Prostate gland (tissue), 2 donors: ENCODE results near the gene CPD. TPM values are rescaled to one million over a fixed set of nuclear protein-coding genes. Genes with fewer than 3 reads are reported as not detected.

Experiments
- DNase-seq: peaks from one replicate; pipeline ENCODE4 v3.0.0-alpha.2; 2019; ENCODE audit warnings: low spot score
- H3K27ac ChIP-seq, 2 donors: fragments of 200-600 bp; sonication (generic); 2 replicates each; pipeline ENCODE4 v1.5.1; 2017 to 2019
- H3K27me3 ChIP-seq: fragments of 200-600 bp; sonication (generic); replicated peaks from 2 replicates; pipeline ENCODE4 v1.5.1; 2019; ENCODE audit not compliant: insufficient read depth
- H3K36me3 ChIP-seq, 2 donors: fragments of 200-600 bp; sonication (generic); 1 replicate in 1 of 2; 2 replicates in 1 of 2; pipeline versions ENCODE4 v1.5.1 to v1.8.1; 2017 to 2019
- H3K4me1 ChIP-seq: fragments of 200-600 bp; sonication (generic); replicated peaks from 2 replicates; pipeline ENCODE4 v1.5.1; 2019
- H3K4me3 ChIP-seq, 2 donors: fragments of 200-600 bp; sonication (generic); 2 replicates each; pipeline ENCODE4 v1.5.1; 2017 to 2019
- H3K9me3 ChIP-seq: fragments of 200-600 bp; sonication (generic); 2 replicates; pipeline ENCODE4 v1.5.1; 2017
- CTCF ChIP-seq, 4 experiments: fragments of 200-600 bp in 2 of 4; fragments of 450-650 bp in 2 of 4; sonication (generic) in 2 of 4; IDR thresholded peaks; 1 replicate in 3 of 4; 2 replicates in 1 of 4; pipeline ENCODE4 v1.5.1; 2016 to 2019; ENCODE audit warnings: antibody characterized with exemption in 4 of 4, mild to moderate bottlenecking in 2 of 4, moderate library complexity in 2 of 4
- POLR2A ChIP-seq: fragments of 450-650 bp; IDR thresholded peaks from one replicate; pipeline ENCODE4 v1.6.1; 2016; ENCODE audit warnings: antibody characterized with exemption, mild to moderate bottlenecking
- POLR2AphosphoS5 ChIP-seq: sonication (generic); formaldehyde crosslinking; IDR thresholded peaks from one replicate; pipeline ENCODE4 v1.6.1; 2017; ENCODE audit warnings: antibody characterized with exemption
- WGBS: methylation state at CpG from one replicate; pipeline ENCODE4 v1.1.5; 2018; 5-methylcytosine and 5-hydroxymethylcytosine counted together
- intact Hi-C: fragments of 100-400 bp; cut with DNase I; formaldehyde crosslinking; loops from one replicate; pipeline ENCODE4 v1.14.2; 2022
- total RNA-seq, 2 donors: library from RNA; depleted of rRNA; stranded (reverse); fragments of >200 nt; gene quantifications; one replicate each; pipeline ENCODE4 v1.1.0, GENCODE V29; 2016

The CPD gene
- total RNA-seq, 2 donors from 2014 or later = 102 to 126 TPM

- H3K27ac ChIP-seq = no peak overlapping the region
- H3K4me3 ChIP-seq = no peak overlapping the region
- no peaks in the 10 kb centered on the region for H3K27me3 ChIP-seq
- H3K9me3 ChIP-seq = no peaks in the 10 kb centered on the region
- intact Hi-C loops = no loop called here
- TF ChIP-seq POLR2A (no peak), CTCF (IDR thresholded peaks at IDR 0.05) (no peak), POLR2AphosphoS5 (no peak)
- DNase-seq = no peak
- 88% methylated on average over 4 of the region's 4 CpGs for WGBS
- H3K4me1 ChIP-seq = no peaks in the 10 kb centered on the region
- H3K36me3 ChIP-seq = no peaks in the 10 kb centered on the region
Observed at GRCh38 chr17:30421592-30421991, 42.9 kb downstream of the CPD start.

GRCh38 chr17:30422171-30422570 is 43.4 kb downstream of the CPD start:
- DNase-seq = no peak
- TF ChIP-seq POLR2AphosphoS5 (no peak), CTCF (IDR thresholded peaks at IDR 0.05) (no peak), POLR2A (no peak)
- intact Hi-C loops = no loop called here
- H3K9me3 ChIP-seq = no peaks in the 10 kb centered on the region
- no peak overlapping the region for H3K4me3 ChIP-seq
- no peaks in the 10 kb centered on the region for H3K36me3 ChIP-seq
- no peaks in the 10 kb centered on the region for H3K27me3 ChIP-seq
- no peaks in the 10 kb centered on the region for H3K4me1 ChIP-seq
- no peak overlapping the region for H3K27ac ChIP-seq

- intact Hi-C loops = no loop called here
- TF ChIP-seq CTCF (IDR thresholded peaks at IDR 0.05) (no peak), POLR2AphosphoS5 (no peak), POLR2A (no peak)
- H3K4me3 ChIP-seq = no peak overlapping the region
- WGBS = 96% methylated on average over 2 of the region's 2 CpGs
- no peaks in the 10 kb centered on the region for H3K36me3 ChIP-seq
- no peak overlapping the region for H3K27ac ChIP-seq
- H3K27me3 ChIP-seq = no peaks in the 10 kb centered on the region
- H3K9me3 ChIP-seq = no peaks in the 10 kb centered on the region
- no peak for DNase-seq
- no peaks in the 10 kb centered on the region for H3K4me1 ChIP-seq
Observed at GRCh38 chr17:30424471-30424870, 45.7 kb downstream of the CPD start.

- Histone ChIP-seq H3K27me3 (no peaks in the 10 kb centered on the region), H3K36me3 (no peaks in the 10 kb centered on the region), H3K4me1 (no peaks in the 10 kb centered on the region), H3K9me3 (no peaks in the 10 kb centered on the region), H3K27ac (no peak overlapping the region), H3K4me3 (no peak overlapping the region)
- TF ChIP-seq POLR2A (no peak), CTCF (IDR thresholded peaks at IDR 0.05) (no peak), POLR2AphosphoS5 (no peak)
- 97% methylated on average over 2 of the region's 2 CpGs for WGBS
- DNase-seq = no peak
- intact Hi-C loops = no loop called here
Observed at GRCh38 chr17:30426292-30426691, 47.6 kb downstream of the CPD start.

- TF ChIP-seq POLR2AphosphoS5 (no peak), CTCF (IDR thresholded peaks at IDR 0.05) (no peak), POLR2A (no peak)
- no peak overlapping the region for H3K4me3 ChIP-seq
- H3K4me1 ChIP-seq = no peaks in the 10 kb centered on the region
- no peaks in the 10 kb centered on the region for H3K27me3 ChIP-seq
- H3K27ac ChIP-seq = no peak overlapping the region
- DNase-seq = no peak
- intact Hi-C loops = no loop called here
- WGBS = 100% methylated on average over 1 of the region's 1 CpG
- H3K9me3 ChIP-seq = no peaks in the 10 kb centered on the region
- no peaks in the 10 kb centered on the region for H3K36me3 ChIP-seq
Observed at GRCh38 chr17:30427611-30428010, 48.9 kb downstream of the CPD start.
